GM12878 (cell line): Measurements from ENCODE around the gene LTBP2. TPM values are rescaled to one million over a fixed set of nuclear protein-coding genes. Genes with fewer than 3 reads are reported as not detected.

Experiments
- ATAC-seq: fragments of 200-7000 bp; cut with Tn5 transposase; 3 replicates; pipeline ENCODE4 v1.9.1; 2020; ENCODE audit warnings: mild to moderate bottlenecking, moderate library complexity
- BruUV-seq: library from RNA; stranded (reverse); fragments of 400-500 nt; replicated peaks from 2 replicates; lab custom pipeline; 2021; lab: Mats Ljungman, UMichigan
- CTCF ChIA-PET: fragments of 300-600 bp; sonication (Branson Sonifier 250); formaldehyde crosslinking; extraction: SDS; loops from one replicate; lab custom pipeline; 2021; ENCODE audit warnings: inconsistent platforms; lab: Yijun Ruan, JAX
- POLR2A ChIA-PET: fragments of 350-600 bp; formaldehyde crosslinking; extraction: SDS; loops from one replicate; lab custom pipeline; 2021; ENCODE audit warnings: inconsistent platforms; lab: Charles Lee
- RAD21 ChIA-PET: fragments of 300-600 bp; sonication (Branson Sonifier 250); formaldehyde crosslinking; loops from one replicate; lab custom pipeline; 2023; ENCODE audit warnings: antibody characterized with exemption; ENCODE audit not compliant: unreplicated experiment; lab: Charles Lee
- SMC1A ChIA-PET: fragments of 300-600 bp; sonication (Branson Sonifier 250); formaldehyde crosslinking; loops from one replicate; lab custom pipeline; 2023; ENCODE audit not compliant: unreplicated experiment, uncharacterized antibody; lab: Charles Lee
- DNase-seq: peaks from one replicate; pipeline ENCODE4 v3.0.0-alpha.2; 2011; ENCODE audit warnings: low read depth, low spot score
- FAIRE-seq: peaks from 3 replicates; lab custom pipeline; 2011; peaks lifted over from hg19 to GRCh38; lab: Jason Lieb, UNC
- H2AFZ ChIP-seq: 2 replicates; pipeline ENCODE4 v1.6.0; 2011; ENCODE audit warnings: low read depth, low read length, control low read depth; ENCODE audit not compliant: control insufficient read depth
- H3K27ac ChIP-seq: 2 replicates; pipeline ENCODE4 v1.5.1; 2011; ENCODE audit warnings: control low read depth; ENCODE audit not compliant: control insufficient read depth, insufficient read depth
- H3K27me3 ChIP-seq, 2 experiments: replicated peaks in 1 of 2; 2 replicates each; pipeline versions ENCODE4 v1.6.0 to v1.6.1; 2011; ENCODE audit warnings: low read length in 1 of 2; ENCODE audit not compliant: control insufficient read depth in 2 of 2, insufficient read depth in 2 of 2
- H3K36me3 ChIP-seq, 2 experiments: 2 replicates each; pipeline ENCODE4 v1.5.1; 2011; ENCODE audit warnings: low read length in 1 of 2; ENCODE audit not compliant: control insufficient read depth in 2 of 2, insufficient read depth in 2 of 2
- H3K4me1 ChIP-seq: 2 replicates; pipeline ENCODE4 v1.6.1; 2011; ENCODE audit warnings: mild to moderate bottlenecking, low read length, moderate library complexity, mixed read lengths; ENCODE audit not compliant: control insufficient read depth, insufficient read depth
- H3K4me2 ChIP-seq: 2 replicates; pipeline ENCODE4 v1.6.0; 2011; ENCODE audit warnings: control low read depth; ENCODE audit not compliant: control insufficient read depth, insufficient read depth
- H3K4me3 ChIP-seq: fragments of 200-600 bp; sonication (generic); 2 replicates; pipeline ENCODE4 v1.5.1; 2016
- H3K79me2 ChIP-seq: 2 replicates; pipeline ENCODE4 v1.6.0; 2011; ENCODE audit warnings: low read length; ENCODE audit not compliant: control insufficient read depth, insufficient read depth
- H3K9ac ChIP-seq: 2 replicates; pipeline ENCODE4 v1.8.0; 2011; ENCODE audit warnings: low read length, control low read depth, mixed read lengths; ENCODE audit not compliant: control insufficient read depth, insufficient read depth
- H3K9me3 ChIP-seq: replicated peaks from 3 replicates; pipeline ENCODE4 v1.5.1; 2011; ENCODE audit warnings: mild to moderate bottlenecking, low read length; ENCODE audit not compliant: control insufficient read depth, insufficient read depth
- H4K20me1 ChIP-seq: 2 replicates; pipeline ENCODE4 v1.6.0; 2011; ENCODE audit not compliant: control insufficient read depth, insufficient read depth
- CEBPZ ChIP-seq: fragments of 150-350 bp; IDR thresholded peaks from 2 replicates; pipeline ENCODE4 v1.6.1; 2016; ENCODE audit warnings: low read depth, low read length
- CHD1 ChIP-seq: IDR thresholded peaks from 2 replicates; pipeline ENCODE4 v1.6.1; 2012; ENCODE audit warnings: low read depth, low read length, improper control_type of control experiment
- E2F4 ChIP-seq: IDR thresholded peaks from 2 replicates; pipeline ENCODE4 v1.6.1; 2012; ENCODE audit warnings: low read depth, low read length, improper control_type of control experiment
- ELK1 ChIP-seq: IDR thresholded peaks from 2 replicates; pipeline ENCODE4 v1.6.1; 2012; ENCODE audit warnings: low read depth, low read length, improper control_type of control experiment
- KDM1A ChIP-seq: fragments of 200-600 bp; sonication (generic); IDR thresholded peaks from 2 replicates; pipeline ENCODE4 v1.6.1; 2016; ENCODE audit warnings: borderline replicate concordance
- MTA2 ChIP-seq: fragments of 450-650 bp; IDR thresholded peaks from 2 replicates; pipeline ENCODE4 v1.6.1; 2016; ENCODE audit warnings: low read depth, mild to moderate bottlenecking, moderate library complexity
- NFXL1 ChIP-seq: fragments of 450-650 bp; IDR thresholded peaks from 2 replicates; pipeline ENCODE4 v1.6.1; 2017; ENCODE audit warnings: antibody characterized with exemption, mild to moderate bottlenecking, borderline replicate concordance
- PKNOX1 ChIP-seq: fragments of 450-650 bp; IDR thresholded peaks from 2 replicates; pipeline ENCODE4 v1.6.1; 2016; ENCODE audit warnings: mild to moderate bottlenecking
- POLR2AphosphoS2 ChIP-seq: IDR thresholded peaks from 2 replicates; pipeline ENCODE4 v1.6.1; 2011; ENCODE audit warnings: low read depth, mild to moderate bottlenecking, low read length, improper control_type of control experiment, moderate library complexity
- TCF12 ChIP-seq: IDR thresholded peaks from 2 replicates; pipeline ENCODE4 v1.6.1; 2011; ENCODE audit warnings: low read depth, mild to moderate bottlenecking, low read length
- ZSCAN29 ChIP-seq: fragments of 450-650 bp; IDR thresholded peaks from 2 replicates; pipeline ENCODE4 v1.6.1; 2017; ENCODE audit warnings: mild to moderate bottlenecking, moderate library complexity
- WGBS: methylation state at CpG from one replicate; pipeline ENCODE4 v1.1.6; 2016; ENCODE audit warnings: low lambda C conversion rate; ENCODE audit not compliant: insufficient replicate concordance, insufficient coverage; ENCODE audit errors: missing lambda C conversion rate; 5-methylcytosine and 5-hydroxymethylcytosine counted together
- in situ Hi-C: fragments of 300-500 bp; cut with MboI; formaldehyde crosslinking; loops from 9 replicates; pipeline ENCODE4 v1.14.3; 2018; ENCODE audit warnings: mixed read lengths
- intact Hi-C: fragments of 100-400 bp; cut with micrococcal nuclease; formaldehyde crosslinking; loops from one replicate; pipeline ENCODE4 v1.14.2; 2022; ENCODE audit not compliant: unreplicated experiment
- polyA plus RNA-seq, 11 experiments: library from polyadenylated mRNA; depleted of rRNA in 4 of 11; unstranded in 6 of 11; stranded (reverse) in 5 of 11; fragments of >200 nt; fragmentation: Nextera tagmentation in 4 of 11; fragmentation: Illumina TruSeq in 1 of 11; extraction: Ambion mirVana in 4 of 11; extraction: Trizol in 1 of 11; gene quantifications; 1 replicate in 1 of 11; 2 replicates in 10 of 11; pipeline versions ENCODE4 v1.2.1 to v1.2.3, GENCODE V29; 2011 to 2016; ENCODE audit warnings: inconsistent platforms in 2 of 11, missing spikeins in 2 of 11, low read depth in 1 of 11
- total RNA-seq, 4 experiments: library from RNA; depleted of rRNA in 3 of 4; stranded (reverse); fragments of >200 nt in 3 of 4; fragmentation: Illumina TruSeq in 1 of 4; extraction: Trizol in 1 of 4; gene quantifications; 2 replicates each; pipeline versions ENCODE4 v1.2.1 to v1.2.3, GENCODE V29; 2013 to 2021

LTBP2 gene
- total and polyA plus RNA-seq, 10 of the 15 experiments (the other 5 are each of a cell fraction or from before 2014, with no cell fraction given) = 0.03 to 0.23 (median 0.06) TPM; not detected in 1

GRCh38 chr14:74469548-74470518 is 142.2 kb downstream of the LTBP2 start:
- DNase-seq = no peak
- CTCF ChIA-PET = no interaction called here
- no TSS peak for BruUV-seq
- RAD21 ChIA-PET = no interaction called here
- POLR2A ChIA-PET = no interaction called here
- FAIRE-seq = no peak
- no peaks in the 10 kb centered on the region for H3K4me1 ChIP-seq
- SMC1A ChIA-PET = interaction anchor here (0.6 to 1.1 kb wide), 2 partner anchors 20 to 92 kb away, joined by 4 to 6 read pairs; no protein-coding TSS in a partner anchor
- no peaks in the 10 kb centered on the region for H3K79me2 ChIP-seq
- no peak overlapping the region for H3K9ac ChIP-seq
- H4K20me1 ChIP-seq = no peaks in the 10 kb centered on the region
- no peaks in the 10 kb centered on the region for H3K27me3 ChIP-seq
- in situ Hi-C loops = no loop called here
- intact Hi-C loops = no loop called here
- no peaks in the 10 kb centered on the region for H3K36me3 ChIP-seq
- no peak for ATAC-seq
- WGBS = 43% methylated on average over 7 of the region's 7 CpGs
- H3K4me3 ChIP-seq = no peak overlapping the region
- no peaks in the 10 kb centered on the region for H3K9me3 ChIP-seq
- TF ChIP-seq ELK1 (no peak), POLR2AphosphoS2 (no peak), E2F4 (no peak), ZSCAN29 (no peak), CEBPZ (no peak), KDM1A (no peak), PKNOX1 (no peak), MTA2 (no peak), CHD1 (no peak), TCF12 (no peak), NFXL1 (no peak)
- H3K27ac ChIP-seq = no peak overlapping the region
- H2AFZ ChIP-seq = no peak overlapping the region
- H3K4me2 ChIP-seq = no peak overlapping the region
